Fibroblast of peridontal ligament (primary cell): ENCODE measurements around the gene AFAP1L2.

Experiments used
- DNase-seq: peaks from one replicate; pipeline ENCODE4 v3.0.0-alpha.2; 2010; ENCODE audit errors: extremely low read depth

Gene AFAP1L2

DNA sequence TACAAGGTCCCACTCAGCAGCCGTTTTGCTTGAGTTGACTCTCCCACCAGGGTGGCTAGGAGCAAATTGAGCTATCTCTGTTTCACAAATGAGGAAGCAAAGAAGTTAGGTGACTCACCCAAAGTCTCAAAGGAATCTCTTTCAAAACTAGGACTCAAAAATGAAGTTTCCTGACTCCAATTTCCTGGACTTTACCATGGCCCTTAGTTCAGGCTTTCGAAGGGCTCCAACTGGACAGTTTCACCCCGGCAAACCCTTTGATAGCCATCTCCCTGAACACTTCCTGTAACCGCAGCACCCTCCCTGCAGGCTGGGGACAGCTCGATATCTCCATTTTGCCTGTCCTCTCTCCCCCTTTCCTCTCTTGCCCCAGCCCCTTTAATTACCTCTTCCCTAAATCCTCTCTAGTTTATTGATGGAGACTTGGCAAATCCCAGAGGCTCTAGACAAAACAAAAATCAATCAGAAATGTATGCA lies 4.7 kb upstream of the AFAP1L2 start:
- no peak for DNase-seq

DNA sequence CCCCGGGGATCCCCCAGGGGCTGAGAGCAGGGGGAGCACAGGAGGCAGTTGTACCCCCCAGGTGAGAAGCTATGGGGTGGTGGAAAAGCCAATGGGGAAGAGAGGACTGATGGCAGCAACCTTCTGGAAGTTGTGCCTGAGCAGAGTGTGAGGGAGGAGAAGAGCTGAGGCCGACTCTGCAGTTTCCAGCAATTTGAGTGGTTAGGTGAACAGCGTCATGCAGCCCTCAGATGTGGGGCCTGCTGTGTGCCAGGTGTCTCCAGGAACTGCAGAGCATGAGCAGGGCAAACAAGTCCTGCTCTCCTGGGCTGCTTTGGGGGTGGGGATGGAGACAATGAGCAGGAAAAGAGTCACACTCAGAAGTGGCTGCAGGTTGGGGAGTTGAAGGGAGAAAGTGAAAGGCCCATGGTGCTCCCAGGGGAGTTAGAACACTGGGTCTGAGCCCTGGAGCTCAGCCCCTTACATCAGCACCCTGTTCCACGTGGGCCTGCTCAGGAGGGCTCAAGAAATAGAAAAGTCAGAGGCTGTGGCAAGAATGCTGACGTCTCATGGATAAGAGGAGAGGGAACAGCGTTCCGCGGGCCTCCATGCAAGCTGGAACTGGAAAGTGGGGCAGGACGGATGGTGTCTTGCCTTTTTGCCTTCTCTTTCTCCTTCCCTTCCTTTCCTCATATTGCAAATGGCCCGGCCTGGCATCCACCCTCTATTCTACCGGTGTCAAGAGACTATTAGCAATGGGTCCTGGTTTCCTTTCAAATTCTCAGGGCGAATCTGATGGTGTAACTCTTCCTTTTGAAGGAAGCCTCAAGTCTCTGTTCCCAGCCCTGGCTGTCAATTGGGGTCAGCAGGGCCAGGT lies 4.0 kb upstream of the AFAP1L2 start:
- DNase-seq = no peak

DNA sequence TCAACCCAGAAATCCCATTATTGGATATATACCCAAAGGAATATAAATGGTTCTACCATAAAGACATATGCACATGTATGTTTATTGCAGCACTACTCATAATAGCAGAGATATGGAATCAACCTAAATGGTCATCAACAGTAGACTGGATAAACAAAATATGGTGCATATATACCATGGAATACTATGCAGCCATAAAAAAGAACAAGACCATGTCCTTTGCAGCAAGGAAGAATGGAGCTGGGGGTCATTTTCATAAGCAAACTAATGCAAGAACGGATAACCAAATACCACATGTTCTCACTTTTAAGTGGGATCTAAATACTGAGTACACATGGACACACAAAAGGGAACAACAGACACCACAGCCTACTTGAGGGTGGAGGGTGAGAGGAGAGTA lies 2.2 kb upstream of the AFAP1L2 start:
- DNase-seq = no peak

DNA sequence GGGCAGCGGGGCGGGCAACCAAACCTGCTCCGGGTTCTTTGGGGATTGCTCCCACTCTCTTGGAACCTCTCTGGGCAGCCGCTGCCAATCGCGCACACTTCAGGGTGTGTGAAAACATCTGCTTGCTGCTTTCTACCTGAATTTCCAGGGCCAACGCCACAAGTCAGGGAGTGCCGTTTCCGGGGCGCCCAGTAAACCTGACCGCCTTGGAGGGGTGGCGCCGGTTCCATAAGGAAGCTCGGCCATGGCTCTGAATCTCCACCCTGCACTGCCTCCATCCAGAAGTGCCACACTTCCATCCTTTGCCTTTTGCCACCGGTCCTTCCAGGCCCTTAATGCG lies 679 bp upstream of the AFAP1L2 start:
- no peak for DNase-seq

DNA sequence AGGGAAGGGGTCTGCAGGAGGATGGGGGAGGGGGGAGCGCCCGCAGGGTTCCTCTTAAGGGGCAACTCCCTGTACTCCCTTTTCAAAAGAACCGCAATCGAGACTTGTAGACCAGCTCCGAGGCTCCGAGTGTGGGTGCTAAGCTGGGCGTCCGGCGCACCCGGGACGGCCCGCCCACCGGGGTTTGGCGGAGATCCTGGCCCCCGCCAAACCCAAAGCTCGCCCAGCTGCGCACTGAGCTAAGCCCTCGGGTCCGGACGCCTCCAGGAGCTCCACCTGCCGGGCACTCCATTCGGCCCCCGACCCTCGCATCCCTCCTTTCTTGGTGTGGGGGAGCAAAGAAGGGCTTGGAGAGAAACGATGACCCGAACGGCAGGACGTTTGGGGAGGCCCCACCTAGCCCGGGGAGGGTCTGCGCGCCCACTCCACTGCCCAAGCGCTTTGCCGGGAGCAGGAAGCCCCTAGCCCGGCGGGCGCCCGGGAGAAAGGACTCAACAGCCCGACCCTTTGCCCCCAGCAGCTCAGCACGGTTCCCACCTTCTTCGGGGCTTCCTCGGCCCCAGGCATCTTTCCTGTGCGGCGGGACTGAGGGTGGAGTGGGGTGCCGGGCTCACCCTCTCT lies 651 bp downstream of the AFAP1L2 start:
- DNase-seq = no peak

DNA sequence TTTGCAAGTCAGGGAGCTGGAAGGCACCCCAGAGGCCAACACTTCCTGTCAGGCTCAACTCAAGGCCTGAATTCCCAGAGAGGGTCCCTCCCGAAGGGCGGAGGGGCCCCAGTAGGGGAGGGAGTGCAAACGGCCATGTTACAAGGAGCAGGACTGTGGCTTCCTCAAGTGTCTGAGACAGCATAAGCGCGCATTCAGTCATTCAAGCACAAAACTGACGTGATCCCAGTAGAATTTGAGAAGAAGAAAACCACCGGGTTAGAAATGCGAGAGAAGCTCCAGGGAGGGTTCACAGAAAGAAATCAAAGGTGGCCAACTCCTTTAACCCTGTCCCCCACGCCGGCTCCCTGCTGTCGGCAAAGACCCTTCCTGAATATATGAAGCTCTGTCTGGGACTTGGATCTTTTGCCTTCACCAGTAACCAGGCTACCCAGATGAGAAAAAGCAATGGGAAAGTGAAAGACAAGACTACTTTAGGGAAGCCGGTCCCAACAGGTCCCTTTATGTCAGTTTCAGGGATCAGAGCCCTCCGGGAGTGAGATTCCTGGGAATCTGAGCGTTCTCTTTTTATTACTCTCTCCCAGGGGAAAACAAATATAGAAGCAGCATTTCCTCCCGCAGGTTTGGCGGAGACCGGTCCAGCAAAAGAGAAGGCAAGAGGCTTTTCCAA lies 1.3 kb downstream of the AFAP1L2 start:
- no peak for DNase-seq

DNA sequence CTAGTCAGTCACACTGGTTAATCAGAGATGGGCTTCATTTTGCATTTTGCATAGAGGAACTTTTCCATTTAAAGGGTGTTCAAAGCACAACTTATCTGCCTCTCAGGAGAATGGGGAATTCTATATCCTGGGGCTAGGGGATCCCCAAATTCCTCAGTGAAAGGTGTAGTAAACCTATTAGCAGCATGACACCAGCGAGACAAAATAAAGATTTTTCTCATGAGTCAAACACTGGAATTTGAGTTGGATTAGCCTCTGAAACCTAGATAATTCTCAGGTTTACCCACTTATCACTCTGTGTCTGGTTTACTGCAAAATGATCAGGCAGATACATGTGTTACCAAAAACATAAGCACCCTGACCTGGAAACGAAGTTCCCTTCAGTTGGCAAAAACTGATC lies 2.1 kb downstream of the AFAP1L2 start:
- DNase-seq = no peak

DNA sequence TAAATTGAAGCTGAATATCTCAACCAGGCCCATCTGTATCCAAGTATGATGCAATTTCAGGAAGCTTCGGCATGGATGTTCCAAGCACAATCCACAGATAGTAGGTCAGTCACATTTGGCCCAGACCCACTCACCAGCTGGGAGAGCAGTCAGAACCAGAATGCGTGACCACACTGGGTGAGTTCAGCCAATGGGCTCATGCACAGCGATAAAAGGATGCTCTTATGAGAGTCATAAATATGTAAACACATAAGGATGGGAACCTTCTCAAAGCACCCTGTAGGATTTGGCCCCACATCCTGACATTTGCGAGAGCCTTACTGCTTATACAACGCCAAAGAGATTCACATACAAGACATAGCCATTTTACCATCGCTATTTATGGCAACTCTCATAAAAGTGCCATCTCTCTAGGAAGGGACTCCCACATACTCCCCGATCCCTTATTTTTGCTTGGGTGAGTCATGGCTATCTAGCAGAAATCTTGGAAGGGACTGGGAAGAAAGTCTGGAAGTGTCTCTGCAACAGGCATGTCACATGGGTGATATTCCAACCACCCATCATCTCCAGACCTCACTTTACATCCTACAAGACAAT lies 3.0 kb downstream of the AFAP1L2 start:
- peak; percentile 20 for DNase-seq

DNA sequence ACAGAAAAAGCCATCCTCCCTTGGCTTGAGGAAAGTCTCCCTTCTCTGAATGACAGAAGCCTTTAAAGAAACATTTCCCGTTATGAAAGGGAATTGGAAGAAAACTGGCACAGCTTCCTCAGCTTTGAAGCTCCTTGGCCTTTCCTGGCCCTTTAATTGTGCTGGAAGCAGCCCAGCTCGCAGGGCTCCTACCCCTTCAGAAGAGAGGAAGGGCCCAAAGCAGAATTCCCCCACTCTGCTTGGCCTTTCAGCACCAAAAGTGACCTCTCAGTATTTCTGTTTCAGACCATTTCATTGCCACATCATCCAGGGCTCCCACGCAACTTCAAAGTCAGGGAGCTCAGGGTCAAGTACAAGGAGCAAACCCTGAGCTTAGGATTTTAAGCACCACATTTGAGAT lies 4.2 kb downstream of the AFAP1L2 start:
- no peak for DNase-seq

DNA sequence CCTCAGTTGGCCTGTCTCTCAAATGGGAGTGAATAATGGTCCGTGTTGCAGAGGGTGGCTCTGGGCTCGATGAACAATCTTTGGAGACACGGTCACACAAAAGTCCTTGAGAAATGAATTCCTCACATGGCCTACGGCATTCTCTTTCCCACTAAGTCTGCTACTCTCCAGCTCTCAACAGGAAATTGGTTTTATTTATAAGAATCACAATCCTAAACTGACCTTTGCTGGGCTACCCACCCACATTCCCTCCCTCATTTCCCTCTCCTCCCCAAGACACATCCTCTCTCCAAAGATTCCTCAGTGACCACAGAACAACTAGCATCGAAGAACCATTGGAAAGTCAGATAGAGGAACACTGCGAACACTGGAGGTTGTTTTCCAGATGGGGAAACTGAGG lies 4.7 kb downstream of the AFAP1L2 start:
- DNase-seq = no peak

DNA sequence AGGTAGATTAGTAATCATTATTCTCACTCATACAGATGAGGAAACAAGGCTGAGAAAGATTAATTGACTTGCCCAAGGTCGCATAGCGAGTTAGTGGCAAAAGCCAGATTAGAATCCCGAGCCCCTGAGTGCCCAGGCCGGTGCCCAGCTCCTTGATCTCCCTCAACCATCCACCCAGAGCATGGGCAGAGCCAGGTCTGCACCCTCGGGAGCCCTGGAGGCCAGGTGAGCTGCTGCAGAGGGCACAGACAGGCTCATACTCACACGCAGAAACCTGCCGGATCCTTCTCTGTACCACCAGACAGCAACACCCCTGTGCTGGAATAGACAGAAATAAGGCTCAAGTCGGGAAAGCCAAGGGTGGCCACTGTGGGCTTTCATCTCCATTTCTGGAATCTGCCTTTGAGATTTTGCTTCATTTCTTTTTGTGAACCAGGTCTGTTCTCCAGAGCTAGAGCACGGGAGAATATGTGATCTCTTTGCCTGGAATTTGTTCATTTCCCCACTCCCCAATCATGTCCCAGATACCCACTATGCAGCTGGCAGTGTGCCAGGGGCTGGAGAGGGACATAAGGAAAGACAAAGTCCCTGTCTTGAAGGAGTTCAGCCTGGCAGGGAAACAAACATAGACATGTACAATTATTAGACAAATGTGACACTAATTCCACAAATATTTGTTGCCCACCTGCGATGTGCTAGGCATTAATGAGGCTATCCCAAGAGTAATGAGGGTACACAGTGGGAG lies 5.5 kb downstream of the AFAP1L2 start:
- DNase-seq = no peak

DNA sequence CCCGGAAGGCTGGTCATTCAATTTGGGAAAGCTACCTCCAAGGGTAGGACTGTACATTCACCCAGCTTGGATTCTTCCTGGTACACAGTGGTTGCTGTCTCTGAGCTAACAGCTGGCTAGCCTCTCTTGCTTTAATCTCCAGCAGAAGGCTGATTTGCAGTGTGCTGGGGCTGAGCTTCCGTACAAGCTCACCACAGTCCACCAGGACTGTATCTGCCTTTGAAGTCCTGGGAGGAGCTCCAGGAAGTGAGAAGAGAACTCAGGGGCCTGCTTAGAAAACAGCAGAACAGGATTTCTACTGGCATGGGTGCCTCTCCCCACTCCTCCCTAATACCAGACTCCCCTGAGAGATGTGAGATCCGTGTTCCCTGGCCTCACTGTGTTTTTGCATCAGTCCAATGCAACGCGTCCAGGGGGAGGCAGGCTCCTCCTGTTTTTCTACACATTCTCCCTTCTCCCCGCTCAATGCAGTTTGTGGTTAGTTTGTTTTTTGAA lies 6.6 kb downstream of the AFAP1L2 start:
- peak; percentile 4 for DNase-seq

DNA sequence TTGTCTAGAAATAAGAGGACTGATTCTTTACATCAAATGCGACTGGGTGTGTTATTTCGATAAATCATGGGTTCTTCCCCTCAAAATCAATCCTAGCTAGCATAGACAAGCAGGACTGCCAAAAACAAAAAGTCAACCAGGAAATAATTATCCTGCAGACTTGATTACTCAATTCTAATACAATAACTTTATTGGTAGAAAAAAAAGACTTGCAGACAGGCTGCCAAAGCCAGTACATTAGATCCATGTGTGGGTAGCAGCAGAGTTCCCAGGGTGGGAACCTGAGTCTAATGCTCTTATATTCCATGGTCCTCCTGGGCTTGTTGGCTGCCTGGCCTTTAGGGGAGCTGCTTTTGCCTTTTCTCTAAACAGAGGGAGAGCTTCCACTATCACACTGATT lies 7.8 kb downstream of the AFAP1L2 start:
- no peak for DNase-seq

DNA sequence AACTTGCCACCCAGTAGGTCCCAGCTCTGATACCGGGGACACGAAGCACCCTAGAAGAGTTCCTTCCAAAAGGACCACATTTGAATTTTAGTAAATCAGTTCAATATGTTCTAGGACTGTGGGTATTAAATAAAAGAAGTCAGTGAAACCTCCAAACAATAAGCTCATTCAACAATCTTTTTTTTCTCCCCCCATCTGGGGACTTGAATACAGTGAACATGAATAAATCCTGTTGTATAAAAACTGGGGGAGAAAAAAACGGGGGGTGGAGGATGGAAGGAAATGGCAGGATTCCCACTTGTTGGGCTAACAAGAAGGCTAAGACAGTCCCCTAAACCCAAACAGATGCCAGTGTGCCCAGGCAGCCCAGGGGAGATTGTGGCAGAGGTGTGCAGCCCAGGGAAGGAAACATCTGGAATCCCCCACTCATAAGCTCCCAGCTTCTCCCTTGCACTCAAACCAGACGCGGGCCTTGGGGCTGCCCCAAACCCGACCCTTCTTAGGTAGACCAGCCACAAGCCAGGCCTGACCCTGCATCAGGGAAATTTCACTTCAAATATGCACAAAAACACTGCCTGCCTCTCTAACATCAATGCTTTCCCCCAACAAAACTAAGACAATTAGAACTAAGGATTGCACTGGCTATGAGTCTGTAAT lies 8.8 kb downstream of the AFAP1L2 start:
- no peak for DNase-seq

DNA sequence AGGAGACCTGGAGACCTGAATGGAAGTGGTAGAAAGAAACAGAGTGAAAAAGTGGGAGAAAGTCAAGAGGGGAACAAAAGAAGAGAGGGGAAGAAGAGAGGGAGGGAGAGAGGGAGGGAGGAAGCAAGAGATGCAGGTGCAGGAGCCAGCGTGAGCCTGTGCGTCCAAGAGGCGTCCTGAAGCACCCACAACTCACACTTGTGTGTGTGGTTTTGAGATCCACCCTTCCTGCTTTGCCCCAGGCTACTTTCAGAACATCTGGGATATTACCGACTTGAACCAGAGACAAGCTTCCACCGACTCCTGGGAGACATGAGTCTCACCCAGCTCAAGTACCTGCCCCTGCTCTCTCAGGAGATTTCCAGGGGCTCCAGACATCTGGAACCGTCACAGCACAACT lies 9.8 kb downstream of the AFAP1L2 start:
- DNase-seq = no peak

DNA sequence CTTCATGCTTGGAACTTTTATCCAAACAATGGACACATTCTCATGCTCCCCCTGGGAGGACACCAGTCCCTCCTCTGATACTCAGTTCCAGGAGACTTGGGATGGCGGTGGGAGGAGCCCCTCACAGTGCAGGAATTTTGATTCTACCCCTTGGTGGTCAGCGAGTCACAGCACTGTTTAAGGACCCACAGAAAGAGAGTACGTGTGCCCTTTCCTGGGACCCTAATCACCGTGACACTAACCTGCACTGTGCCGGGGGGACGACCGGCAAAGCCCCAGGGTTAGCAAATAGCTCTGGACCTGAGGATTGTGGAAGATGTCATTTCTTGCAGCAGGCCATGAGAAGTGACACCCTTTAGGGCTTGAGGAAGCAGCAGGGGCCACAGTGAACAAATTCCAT lies 10.4 kb downstream of the AFAP1L2 start:
- no peak for DNase-seq

DNA sequence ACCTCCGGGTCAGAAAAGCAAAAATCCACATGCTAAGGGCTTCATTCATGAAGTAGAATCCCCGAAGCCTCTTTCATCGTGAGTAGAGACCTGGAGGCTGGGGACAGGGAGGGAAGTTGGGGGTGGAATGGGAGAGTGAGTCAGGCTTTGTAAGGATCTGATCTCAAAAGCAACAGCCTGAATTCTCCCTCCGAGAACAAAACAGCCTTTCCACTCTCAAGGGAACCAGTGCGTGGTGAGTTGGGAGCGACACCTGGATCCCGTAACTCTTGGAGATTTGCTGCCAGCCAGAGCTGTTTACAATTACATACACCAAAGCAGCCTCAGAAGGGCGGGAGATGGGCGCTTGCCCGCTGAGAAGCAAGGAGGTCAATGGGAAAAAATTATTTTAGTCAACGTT lies 10.8 kb downstream of the AFAP1L2 start:
- DNase-seq = no peak

DNA sequence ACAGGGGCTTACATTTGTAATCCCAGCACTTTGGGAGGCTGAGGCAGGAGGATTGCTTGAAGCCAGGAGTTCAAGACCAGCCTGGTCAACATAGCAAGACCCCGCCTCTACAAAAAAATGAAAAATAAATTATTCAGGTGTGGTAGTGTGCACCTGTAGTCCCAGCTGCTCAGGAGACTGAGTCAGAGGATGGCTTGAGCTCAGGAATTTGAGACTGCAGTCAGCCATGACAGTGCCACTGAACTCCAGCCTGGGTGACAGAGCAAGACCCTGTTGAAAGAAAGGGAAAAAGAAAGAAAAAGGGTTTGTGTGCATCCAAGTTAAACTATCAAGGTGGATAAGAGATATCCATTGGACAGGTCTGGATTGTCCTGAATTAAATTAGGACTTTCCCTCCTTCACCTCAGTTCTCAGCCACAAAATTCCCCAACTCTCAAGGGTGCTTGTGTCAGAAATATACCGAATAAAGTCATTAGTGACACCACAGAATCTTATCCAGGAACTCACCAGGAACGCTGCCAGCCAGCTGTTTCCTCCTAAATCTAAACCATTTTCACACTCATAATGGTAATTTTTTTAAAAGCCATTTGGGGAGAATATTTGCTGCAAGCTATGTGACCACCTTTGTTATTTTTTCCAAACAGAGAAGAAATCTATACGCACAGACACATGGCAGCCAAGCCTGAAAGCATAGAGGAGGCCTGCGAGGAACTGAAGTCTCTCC lies 12.0 kb downstream of the AFAP1L2 start:
- DNase-seq = no peak

DNA sequence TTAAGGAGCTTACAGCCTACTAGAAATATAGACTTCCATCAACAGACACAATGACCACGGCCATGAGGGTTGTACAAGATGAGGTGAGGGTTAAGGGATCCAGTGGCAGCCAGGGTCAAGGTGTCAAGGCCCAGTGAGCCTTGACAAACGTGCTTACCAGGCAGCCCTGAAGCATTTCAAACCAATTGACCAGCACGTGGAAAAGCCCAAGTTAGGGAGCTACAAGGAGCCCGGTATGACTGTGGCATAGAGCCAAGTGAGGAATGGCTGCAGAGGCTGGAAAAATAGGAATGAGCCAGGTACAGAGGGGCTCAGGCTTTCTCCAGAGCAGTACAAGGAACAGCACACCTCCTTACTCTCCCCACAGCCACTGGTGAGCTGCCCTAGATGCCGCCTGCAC lies 12.7 kb downstream of the AFAP1L2 start:
- no peak for DNase-seq

DNA sequence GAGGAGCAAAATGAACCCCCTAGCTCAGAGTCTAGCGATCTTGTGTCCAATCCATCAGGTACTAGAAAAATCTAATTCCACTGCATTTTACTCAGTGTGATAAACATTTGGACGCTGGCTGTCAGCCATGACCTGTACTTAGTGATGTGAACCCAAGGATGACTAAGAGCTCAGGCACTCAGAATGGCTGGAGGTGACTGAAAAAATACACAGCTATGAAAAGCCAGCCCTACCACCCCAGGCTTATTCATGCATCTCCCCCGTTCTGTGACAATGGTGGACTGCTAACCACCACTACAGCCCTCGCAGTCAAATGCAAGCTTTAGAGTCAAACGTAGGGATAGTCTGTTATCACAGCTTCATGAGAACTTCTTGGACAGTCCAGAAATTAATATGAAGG lies 14.9 kb downstream of the AFAP1L2 start:
- DNase-seq = no peak

DNA sequence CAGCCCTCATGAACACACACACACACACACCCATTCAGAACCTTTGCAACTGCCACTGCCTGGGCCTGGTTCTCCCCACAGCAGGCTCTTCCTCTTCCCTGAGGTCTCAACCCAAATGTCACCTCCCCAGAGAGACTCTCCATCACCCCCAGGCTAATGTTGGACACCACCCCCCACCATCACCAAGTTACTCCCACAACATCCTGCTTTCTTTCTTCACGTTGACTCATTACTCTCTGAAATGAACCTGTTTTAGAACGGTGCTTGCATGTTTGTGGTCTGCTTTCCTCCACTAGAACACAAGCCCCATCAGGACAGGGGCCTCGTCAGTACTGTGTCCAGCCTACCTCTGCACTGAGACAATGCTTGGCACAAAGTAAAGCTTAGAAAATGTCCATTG lies 16.0 kb downstream of the AFAP1L2 start:
- DNase-seq = no peak
